Panc1 (cell line): Measurements from ENCODE around the gene CADPS2. TPM values are rescaled to one million over a fixed set of nuclear protein-coding genes. Genes with fewer than 3 reads are reported as not detected.

Experiments used
- ATAC-seq: fragments of 200-7000 bp; cut with Tn5 transposase; 2 replicates; pipeline ENCODE4 v1.9.1; 2020; ENCODE audit warnings: mild to moderate bottlenecking, moderate library complexity
- BruUV-seq: library from RNA; stranded (reverse); fragments of 400-500 nt; replicated peaks from 2 replicates; lab custom pipeline; 2021; lab: Mats Ljungman, UMichigan
- CTCF ChIA-PET: fragments of 300-600 bp; sonication (Branson Sonifier 250); formaldehyde crosslinking; loops from one replicate; lab custom pipeline; 2022; ENCODE audit warnings: antibody characterized with exemption; lab: Charles Lee
- POLR2A ChIA-PET: fragments of 300-600 bp; sonication (Branson Sonifier 250); formaldehyde crosslinking; loops from one replicate; lab custom pipeline; 2022; ENCODE audit warnings: antibody characterized with exemption; lab: Charles Lee
- DNase-seq: peaks from one replicate; pipeline ENCODE4 v3.0.0-alpha.2; 2010; ENCODE audit warnings: low read depth, low spot score
- H3K27ac ChIP-seq: 2 replicates; pipeline ENCODE4 v1.5.1; 2011; ENCODE audit warnings: mild to moderate bottlenecking, low read length, inconsistent platforms
- H3K27me3 ChIP-seq: fragments of 200-500 bp; sonication (Bioruptor generic); 2 replicates; pipeline ENCODE4 v1.6.0; 2014; ENCODE audit warnings: low read length, inconsistent platforms; ENCODE audit not compliant: control insufficient read depth, insufficient read depth
- H3K36me3 ChIP-seq: fragments of 200-500 bp; sonication (Bioruptor generic); 2 replicates; pipeline ENCODE4 v1.5.1; 2014; ENCODE audit warnings: inconsistent platforms, mild to moderate bottlenecking, low read length, moderate library complexity; ENCODE audit not compliant: control insufficient read depth, insufficient read depth
- H3K4me1 ChIP-seq: 2 replicates; pipeline ENCODE4 v1.5.1; 2011; ENCODE audit warnings: inconsistent platforms, mild to moderate bottlenecking, low read length, moderate library complexity; ENCODE audit not compliant: control insufficient read depth, insufficient read depth
- H3K4me3 ChIP-seq, 2 experiments: 2 replicates each; pipeline ENCODE4 v1.5.1; 2011 to 2012; ENCODE audit warnings: low read depth in 2 of 2, low read length in 2 of 2, mild to moderate bottlenecking in 2 of 2, inconsistent platforms in 1 of 2, moderate library complexity in 1 of 2
- H3K9me3 ChIP-seq: fragments of 200-500 bp; sonication (Bioruptor generic); 2 replicates; pipeline ENCODE4 v1.5.1; 2014; ENCODE audit warnings: low read depth, mild to moderate bottlenecking, inconsistent platforms, low read length, moderate library complexity; ENCODE audit not compliant: control insufficient read depth, insufficient read depth
- POLR2AphosphoS5 ChIP-seq: IDR thresholded peaks from 2 replicates; pipeline ENCODE4 v1.6.1; 2012; ENCODE audit warnings: mild to moderate bottlenecking, low read depth, low read length, moderate library complexity
- SIN3A ChIP-seq: IDR thresholded peaks from 2 replicates; pipeline ENCODE4 v1.6.1; 2012; ENCODE audit warnings: low read depth, mild to moderate bottlenecking, low read length, moderate library complexity, borderline replicate concordance; ENCODE audit not compliant: insufficient read depth
- TCF7L2 ChIP-seq: IDR thresholded peaks from 2 replicates; pipeline ENCODE4 v1.6.1; 2011; ENCODE audit warnings: mild to moderate bottlenecking, low read depth, low read length, inconsistent platforms
- in situ Hi-C: cut with HindIII; loops from 2 replicates; pipeline ENCODE4 v1.10.0; 2016; ENCODE audit warnings: low sequenced_read_pairs, low pct_unique_long_range_greater_than_20kb
- intact Hi-C: fragments of 100-400 bp; cut with micrococcal nuclease; formaldehyde crosslinking; loops from one replicate; pipeline ENCODE4 v1.10.0; 2022; ENCODE audit not compliant: unreplicated experiment
- total RNA-seq: library from RNA; stranded (reverse); gene quantifications from one replicate; pipeline ENCODE4 v1.2.1, GENCODE V29; 2021; ENCODE audit not compliant: unreplicated experiment
- TF ChIP-seq, protein P1 (sequence below): fragments of 450-650 bp; IDR thresholded peaks from 2 replicates; pipeline ENCODE4 v1.5.1; 2017; ENCODE audit warnings: mild to moderate bottlenecking
- TF ChIP-seq, protein P2 (sequence below), 2 experiments: IDR thresholded peaks; 2 replicates each; pipeline ENCODE4 v1.6.1; 2011 to 2012; ENCODE audit warnings: low read depth in 2 of 2, control low read depth in 1 of 2, low read length in 1 of 2, mild to moderate bottlenecking in 1 of 2, moderate library complexity in 1 of 2; ENCODE audit not compliant: insufficient read depth in 1 of 2

The CADPS2 gene
- total RNA-seq, 1 experiment from 2014 or later: 1.6 TPM

DNA sequence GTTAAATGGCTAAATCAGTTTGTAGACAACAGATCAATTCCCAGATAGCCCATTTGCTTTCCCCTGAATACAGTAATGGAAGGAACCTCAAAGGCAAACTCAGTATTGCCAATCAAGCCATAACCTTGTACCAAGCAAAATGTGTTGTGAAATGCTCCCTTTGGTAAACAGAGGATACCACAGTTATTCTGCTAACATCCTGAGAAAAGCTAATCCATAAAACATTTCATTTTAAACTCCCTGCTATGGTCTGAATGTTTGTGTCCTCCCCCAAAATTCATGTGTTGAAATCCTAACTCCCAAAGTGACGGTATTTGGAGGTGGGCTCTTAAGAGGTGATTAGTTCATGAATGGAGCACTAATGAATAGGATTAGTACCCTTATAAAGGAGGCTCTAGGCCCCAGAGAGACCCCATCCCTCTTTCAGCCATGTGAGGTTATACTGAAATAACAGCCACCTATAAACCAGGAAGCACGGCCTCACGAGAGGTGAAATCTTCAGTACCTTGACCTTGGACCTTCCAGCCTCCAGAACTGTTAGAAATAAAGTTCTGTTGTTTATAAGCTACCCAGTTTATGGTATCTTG is 94.2 kb downstream of the CADPS2 start:
- BruUV-seq: no TSS peak
- H3K27ac ChIP-seq: no peak overlapping the region
- H3K36me3 ChIP-seq: no peaks in the 10 kb centered on the region
- ATAC-seq: no peak
- ChIA-PET CTCF (interaction anchor here (0.9 kb wide), 1 partner anchor 9 kb away, joined by 5 read pairs; no protein-coding TSS in a partner anchor), POLR2A (no interaction called here)
- intact Hi-C loops (no loop called here), in situ Hi-C loops (no loop called here)
- no peaks in the 10 kb centered on the region for H3K4me1 ChIP-seq
- no peaks in the 10 kb centered on the region for H3K9me3 ChIP-seq
- no peak for DNase-seq
- no peaks in the 10 kb centered on the region for H3K27me3 ChIP-seq
- no peak overlapping the region for H3K4me3 ChIP-seq
- TF ChIP-seq, protein P1, sequence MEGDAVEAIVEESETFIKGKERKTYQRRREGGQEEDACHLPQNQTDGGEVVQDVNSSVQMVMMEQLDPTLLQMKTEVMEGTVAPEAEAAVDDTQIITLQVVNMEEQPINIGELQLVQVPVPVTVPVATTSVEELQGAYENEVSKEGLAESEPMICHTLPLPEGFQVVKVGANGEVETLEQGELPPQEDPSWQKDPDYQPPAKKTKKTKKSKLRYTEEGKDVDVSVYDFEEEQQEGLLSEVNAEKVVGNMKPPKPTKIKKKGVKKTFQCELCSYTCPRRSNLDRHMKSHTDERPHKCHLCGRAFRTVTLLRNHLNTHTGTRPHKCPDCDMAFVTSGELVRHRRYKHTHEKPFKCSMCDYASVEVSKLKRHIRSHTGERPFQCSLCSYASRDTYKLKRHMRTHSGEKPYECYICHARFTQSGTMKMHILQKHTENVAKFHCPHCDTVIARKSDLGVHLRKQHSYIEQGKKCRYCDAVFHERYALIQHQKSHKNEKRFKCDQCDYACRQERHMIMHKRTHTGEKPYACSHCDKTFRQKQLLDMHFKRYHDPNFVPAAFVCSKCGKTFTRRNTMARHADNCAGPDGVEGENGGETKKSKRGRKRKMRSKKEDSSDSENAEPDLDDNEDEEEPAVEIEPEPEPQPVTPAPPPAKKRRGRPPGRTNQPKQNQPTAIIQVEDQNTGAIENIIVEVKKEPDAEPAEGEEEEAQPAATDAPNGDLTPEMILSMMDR: no peak
- TF ChIP-seq TCF7L2 (no peak), POLR2AphosphoS5 (no peak), SIN3A (no peak)
- TF ChIP-seq, protein P2, sequence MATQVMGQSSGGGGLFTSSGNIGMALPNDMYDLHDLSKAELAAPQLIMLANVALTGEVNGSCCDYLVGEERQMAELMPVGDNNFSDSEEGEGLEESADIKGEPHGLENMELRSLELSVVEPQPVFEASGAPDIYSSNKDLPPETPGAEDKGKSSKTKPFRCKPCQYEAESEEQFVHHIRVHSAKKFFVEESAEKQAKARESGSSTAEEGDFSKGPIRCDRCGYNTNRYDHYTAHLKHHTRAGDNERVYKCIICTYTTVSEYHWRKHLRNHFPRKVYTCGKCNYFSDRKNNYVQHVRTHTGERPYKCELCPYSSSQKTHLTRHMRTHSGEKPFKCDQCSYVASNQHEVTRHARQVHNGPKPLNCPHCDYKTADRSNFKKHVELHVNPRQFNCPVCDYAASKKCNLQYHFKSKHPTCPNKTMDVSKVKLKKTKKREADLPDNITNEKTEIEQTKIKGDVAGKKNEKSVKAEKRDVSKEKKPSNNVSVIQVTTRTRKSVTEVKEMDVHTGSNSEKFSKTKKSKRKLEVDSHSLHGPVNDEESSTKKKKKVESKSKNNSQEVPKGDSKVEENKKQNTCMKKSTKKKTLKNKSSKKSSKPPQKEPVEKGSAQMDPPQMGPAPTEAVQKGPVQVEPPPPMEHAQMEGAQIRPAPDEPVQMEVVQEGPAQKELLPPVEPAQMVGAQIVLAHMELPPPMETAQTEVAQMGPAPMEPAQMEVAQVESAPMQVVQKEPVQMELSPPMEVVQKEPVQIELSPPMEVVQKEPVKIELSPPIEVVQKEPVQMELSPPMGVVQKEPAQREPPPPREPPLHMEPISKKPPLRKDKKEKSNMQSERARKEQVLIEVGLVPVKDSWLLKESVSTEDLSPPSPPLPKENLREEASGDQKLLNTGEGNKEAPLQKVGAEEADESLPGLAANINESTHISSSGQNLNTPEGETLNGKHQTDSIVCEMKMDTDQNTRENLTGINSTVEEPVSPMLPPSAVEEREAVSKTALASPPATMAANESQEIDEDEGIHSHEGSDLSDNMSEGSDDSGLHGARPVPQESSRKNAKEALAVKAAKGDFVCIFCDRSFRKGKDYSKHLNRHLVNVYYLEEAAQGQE (IDR thresholded peaks at IDR 0.05; ENCODE audit: insufficient read depth in 1 of 2, low read depth in 2 of 2, low read length in 1 of 2): no peak

DNA sequence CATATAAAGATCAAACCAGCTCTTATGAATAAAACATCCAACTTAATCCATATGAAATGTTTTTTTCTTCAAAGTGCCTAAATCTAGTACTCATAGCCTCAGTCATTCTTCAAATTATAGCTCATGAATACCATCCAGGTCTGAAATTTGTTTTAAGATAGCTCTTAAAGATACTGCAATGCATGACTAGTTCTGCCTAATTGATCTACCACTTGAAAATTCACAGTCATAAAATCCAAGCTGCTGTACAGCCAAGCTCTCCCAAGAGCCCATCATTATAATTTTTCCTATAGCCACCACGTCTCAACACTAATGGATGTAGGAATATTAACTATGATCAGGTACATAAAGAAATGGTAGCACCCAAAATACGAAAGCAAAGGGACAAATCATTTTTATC is 95.7 kb downstream of the CADPS2 start:
- CTCF ChIA-PET: no interaction called here
- Histone ChIP-seq H3K27me3 (no peaks in the 10 kb centered on the region), H3K4me1 (no peaks in the 10 kb centered on the region), H3K36me3 (no peaks in the 10 kb centered on the region), H3K9me3 (no peaks in the 10 kb centered on the region), H3K27ac (no peak overlapping the region), H3K4me3 (no peak overlapping the region)
- no peak for DNase-seq
- intact Hi-C loops: no loop called here
- in situ Hi-C loops: no loop called here
- ATAC-seq: no peak
- TF ChIP-seq, protein P2 (IDR thresholded peaks at IDR 0.05; ENCODE audit: insufficient read depth in 1 of 2, low read depth in 2 of 2, low read length in 1 of 2): no peak
- TF ChIP-seq SIN3A (no peak), POLR2AphosphoS5 (no peak), TCF7L2 (no peak)
- TF ChIP-seq, protein P1: no peak
- POLR2A ChIA-PET: no interaction called here
- BruUV-seq: no TSS peak
